ENCODE results near the gene RALGPS2.
"Not testable (repeated sequence)": the region's sequence is repeated elsewhere in the genome, so short reads cannot be mapped to it uniquely, and the experiment has no call there.

Gene RALGPS2

GRCh38 chr1:178941849-178942248 is 216.8 kb downstream of the RALGPS2 start:
- H3K9me3 ChIP-seq (ENCODE audit: low read depth, low read length): no peaks in the 10 kb centered on the region
- no peak for DNase-seq (ENCODE audit: low read depth, low spot score)
- TF ChIP-seq POLR2AphosphoS5 (IDR thresholded peaks at IDR 0.05; ENCODE audit: borderline replicate concordance, low read depth, low read length): no peak
- no peak for TF ChIP-seq FOXP2 (optimal IDR thresholded peaks at IDR 0.05; ENCODE audit: control extremely low read depth, extremely low read length, insufficient read depth)
- no peak for TF ChIP-seq EZH2 (IDR thresholded peaks at IDR 0.05)
- no peaks in the 10 kb centered on the region for H3K36me3 ChIP-seq (ENCODE audit: insufficient read depth, low read length)
- H3K9ac ChIP-seq (ENCODE audit: insufficient read length): no peak overlapping the region
- H3K4me3 ChIP-seq: no peak overlapping the region
- H3K27ac ChIP-seq: no peak overlapping the region

GRCh38 chr1:178942285-178943198 is 217.5 kb downstream of the RALGPS2 start:
- Histone ChIP-seq H3K9me3 (ENCODE audit: low read depth, low read length) (no peaks in the 10 kb centered on the region), H3K36me3 (ENCODE audit: insufficient read depth, low read length) (no peaks in the 10 kb centered on the region), H3K27ac (no peak overlapping the region), H3K9ac (ENCODE audit: insufficient read length) (no peak overlapping the region), H3K4me3 (peak overlapping the region; percentile 12)
- DNase-seq (ENCODE audit: low read depth, low spot score): peak; percentile 55
- TF ChIP-seq EZH2 (IDR thresholded peaks at IDR 0.05) (no peak), FOXP2 (optimal IDR thresholded peaks at IDR 0.05; ENCODE audit: control extremely low read depth, extremely low read length, insufficient read depth) (no peak), POLR2AphosphoS5 (IDR thresholded peaks at IDR 0.05; ENCODE audit: borderline replicate concordance, low read depth, low read length) (no peak)

- Histone ChIP-seq H3K9me3 (ENCODE audit: low read depth, low read length) (no peaks in the 10 kb centered on the region), H3K9ac (ENCODE audit: insufficient read length) (no peak overlapping the region), H3K4me3 (no peak overlapping the region), H3K27ac (no peak overlapping the region), H3K36me3 (ENCODE audit: insufficient read depth, low read length) (no peaks in the 10 kb centered on the region)
- no peak for DNase-seq (ENCODE audit: low read depth, low spot score)
- TF ChIP-seq EZH2 (IDR thresholded peaks at IDR 0.05) (no peak), POLR2AphosphoS5 (IDR thresholded peaks at IDR 0.05; ENCODE audit: borderline replicate concordance, low read depth, low read length) (no peak), FOXP2 (optimal IDR thresholded peaks at IDR 0.05; ENCODE audit: control extremely low read depth, extremely low read length, insufficient read depth) (no peak)
Measured at GRCh38 chr1:178944729-178945128, 219.7 kb downstream of the RALGPS2 start.

- Histone ChIP-seq H3K27ac (no peak overlapping the region), H3K9ac (ENCODE audit: insufficient read length) (no peak overlapping the region), H3K36me3 (ENCODE audit: insufficient read depth, low read length) (no peaks in the 10 kb centered on the region), H3K4me3 (no peak overlapping the region), H3K9me3 (ENCODE audit: low read depth, low read length) (no peaks in the 10 kb centered on the region)
- TF ChIP-seq EZH2 (IDR thresholded peaks at IDR 0.05) (no peak), FOXP2 (optimal IDR thresholded peaks at IDR 0.05; ENCODE audit: control extremely low read depth, extremely low read length, insufficient read depth) (no peak), POLR2AphosphoS5 (IDR thresholded peaks at IDR 0.05; ENCODE audit: borderline replicate concordance, low read depth, low read length) (no peak)
- DNase-seq (ENCODE audit: low read depth, low spot score): no peak
Measured at GRCh38 chr1:178945763-178946266, 220.8 kb downstream of the RALGPS2 start.

- no peaks in the 10 kb centered on the region for H3K9me3 ChIP-seq (ENCODE audit: low read depth, low read length)
- no peak overlapping the region for H3K27ac ChIP-seq
- TF ChIP-seq POLR2AphosphoS5 (IDR thresholded peaks at IDR 0.05; ENCODE audit: borderline replicate concordance, low read depth, low read length): no peak
- TF ChIP-seq EZH2 (IDR thresholded peaks at IDR 0.05): no peak
- TF ChIP-seq FOXP2 (optimal IDR thresholded peaks at IDR 0.05; ENCODE audit: control extremely low read depth, extremely low read length, insufficient read depth): no peak
- H3K9ac ChIP-seq (ENCODE audit: insufficient read length): no peak overlapping the region
- no peak for DNase-seq (ENCODE audit: low read depth, low spot score)
- H3K4me3 ChIP-seq: no peak overlapping the region
- no peaks in the 10 kb centered on the region for H3K36me3 ChIP-seq (ENCODE audit: insufficient read depth, low read length)
Measured at GRCh38 chr1:178946416-178946815, 221.4 kb downstream of the RALGPS2 start.

GRCh38 chr1:178946855-178947676 is 222.0 kb downstream of the RALGPS2 start:
- TF ChIP-seq FOXP2 (optimal IDR thresholded peaks at IDR 0.05; ENCODE audit: control extremely low read depth, extremely low read length, insufficient read depth) (no peak), POLR2AphosphoS5 (IDR thresholded peaks at IDR 0.05; ENCODE audit: borderline replicate concordance, low read depth, low read length) (no peak), EZH2 (IDR thresholded peaks at IDR 0.05) (no peak)
- Histone ChIP-seq H3K9ac (ENCODE audit: insufficient read length) (no peak overlapping the region), H3K36me3 (ENCODE audit: insufficient read depth, low read length) (no peaks in the 10 kb centered on the region), H3K27ac (no peak overlapping the region), H3K4me3 (no peak overlapping the region), H3K9me3 (ENCODE audit: low read depth, low read length) (no peaks in the 10 kb centered on the region)
- no peak for DNase-seq (ENCODE audit: low read depth, low spot score)

GRCh38 chr1:178947677-178947981 is 222.6 kb downstream of the RALGPS2 start:
- no peak for DNase-seq (ENCODE audit: low read depth, low spot score)
- Histone ChIP-seq H3K9me3 (ENCODE audit: low read depth, low read length) (no peaks in the 10 kb centered on the region), H3K27ac (no peak overlapping the region), H3K9ac (ENCODE audit: insufficient read length) (no peak overlapping the region), H3K4me3 (no peak overlapping the region), H3K36me3 (ENCODE audit: insufficient read depth, low read length) (no peaks in the 10 kb centered on the region)
- TF ChIP-seq POLR2AphosphoS5 (IDR thresholded peaks at IDR 0.05; ENCODE audit: borderline replicate concordance, low read depth, low read length): no peak
- no peak for TF ChIP-seq EZH2 (IDR thresholded peaks at IDR 0.05)
- no peak for TF ChIP-seq FOXP2 (optimal IDR thresholded peaks at IDR 0.05; ENCODE audit: control extremely low read depth, extremely low read length, insufficient read depth)

- no peak overlapping the region for H3K4me3 ChIP-seq
- DNase-seq (ENCODE audit: low read depth, low spot score): no peak
- H3K27ac ChIP-seq: no peak overlapping the region
- H3K9me3 ChIP-seq (ENCODE audit: low read depth, low read length): no peaks in the 10 kb centered on the region
- TF ChIP-seq EZH2 (IDR thresholded peaks at IDR 0.05) (no peak), FOXP2 (optimal IDR thresholded peaks at IDR 0.05; ENCODE audit: control extremely low read depth, extremely low read length, insufficient read depth) (no peak), POLR2AphosphoS5 (IDR thresholded peaks at IDR 0.05; ENCODE audit: borderline replicate concordance, low read depth, low read length) (no peak)
- no peak overlapping the region for H3K9ac ChIP-seq (ENCODE audit: insufficient read length)
- no peaks in the 10 kb centered on the region for H3K36me3 ChIP-seq (ENCODE audit: insufficient read depth, low read length)
Measured at GRCh38 chr1:178948676-178949075, 223.6 kb downstream of the RALGPS2 start.

GRCh38 chr1:178949866-178950265 is 224.8 kb downstream of the RALGPS2 start:
- not testable (repeated sequence) for H3K9ac ChIP-seq (ENCODE audit: insufficient read length); DNase-seq (ENCODE audit: low read depth, low spot score); H3K9me3 ChIP-seq (ENCODE audit: low read depth, low read length); H3K4me3 ChIP-seq; H3K36me3 ChIP-seq (ENCODE audit: insufficient read depth, low read length); H3K27ac ChIP-seq

Measured in SK-N-MC (cell line).